Activated CD8-positive, alpha-beta T cell treated with anti-CD3 and anti-CD28 coated beads for 36 hours (primary cell): ENCODE measurements around the gene RBM5. TPM values are rescaled to one million over a fixed set of nuclear protein-coding genes. Genes with fewer than 3 reads are reported as not detected.

Source experiments
- ATAC-seq: fragments of 200-7000 bp; cut with Tn5 transposase; one replicate; pipeline ENCODE4 v1.10.0; 2021; ENCODE audit warnings: mild to moderate bottlenecking, moderate library complexity
- CTCF ChIA-PET: fragments of 350-600 bp; sonication (Branson Sonifier 250); formaldehyde crosslinking; loops from one replicate; lab custom pipeline; 2021; ENCODE audit warnings: antibody characterized with exemption; lab: Charles Lee
- POLR2A ChIA-PET: fragments of 350-600 bp; sonication (Branson Sonifier 250); formaldehyde crosslinking; loops from one replicate; lab custom pipeline; 2021; ENCODE audit warnings: antibody characterized with exemption; lab: Charles Lee
- DNase-seq: peaks from one replicate; pipeline ENCODE4 v3.0.0-alpha.2; 2020
- H3K27ac Mint-ChIP-seq: one replicate; pipeline ENCODE4 v1.8.0; 2021; ENCODE audit warnings: mild to moderate bottlenecking, mixed read lengths
- H3K27me3 Mint-ChIP-seq: one replicate; pipeline ENCODE4 v1.8.0; 2021; ENCODE audit warnings: mixed read lengths
- H3K36me3 Mint-ChIP-seq: one replicate; pipeline ENCODE4 v1.8.0; 2021; ENCODE audit warnings: low read depth, mixed read lengths
- H3K4me1 Mint-ChIP-seq: one replicate; pipeline ENCODE4 v1.8.0; 2021; ENCODE audit warnings: low read depth, mixed read lengths
- H3K4me3 Mint-ChIP-seq: one replicate; pipeline ENCODE4 v1.8.0; 2021; ENCODE audit warnings: mild to moderate bottlenecking, moderate library complexity, mixed read lengths
- H3K9me3 Mint-ChIP-seq: one replicate; pipeline ENCODE4 v1.8.0; 2021; ENCODE audit warnings: mixed read lengths
- intact Hi-C: fragments of 100-400 bp; cut with micrococcal nuclease; formaldehyde crosslinking; loops from one replicate; pipeline ENCODE4 v1.10.0; 2022
- total RNA-seq, 2 experiments: library from RNA; stranded (reverse); gene quantifications; one replicate each; pipeline ENCODE4 v1.2.3, GENCODE V29; 2021
- TF ChIP-seq, protein P1 (sequence below): fragments of 200-600 bp; IDR thresholded peaks from one replicate; pipeline ENCODE4 v1.8.0; 2022; ENCODE audit warnings: antibody characterized with exemption, mild to moderate bottlenecking

RBM5 gene
- total RNA-seq, 2 experiments from 2014 or later, result 103 to 106 TPM

DNA sequence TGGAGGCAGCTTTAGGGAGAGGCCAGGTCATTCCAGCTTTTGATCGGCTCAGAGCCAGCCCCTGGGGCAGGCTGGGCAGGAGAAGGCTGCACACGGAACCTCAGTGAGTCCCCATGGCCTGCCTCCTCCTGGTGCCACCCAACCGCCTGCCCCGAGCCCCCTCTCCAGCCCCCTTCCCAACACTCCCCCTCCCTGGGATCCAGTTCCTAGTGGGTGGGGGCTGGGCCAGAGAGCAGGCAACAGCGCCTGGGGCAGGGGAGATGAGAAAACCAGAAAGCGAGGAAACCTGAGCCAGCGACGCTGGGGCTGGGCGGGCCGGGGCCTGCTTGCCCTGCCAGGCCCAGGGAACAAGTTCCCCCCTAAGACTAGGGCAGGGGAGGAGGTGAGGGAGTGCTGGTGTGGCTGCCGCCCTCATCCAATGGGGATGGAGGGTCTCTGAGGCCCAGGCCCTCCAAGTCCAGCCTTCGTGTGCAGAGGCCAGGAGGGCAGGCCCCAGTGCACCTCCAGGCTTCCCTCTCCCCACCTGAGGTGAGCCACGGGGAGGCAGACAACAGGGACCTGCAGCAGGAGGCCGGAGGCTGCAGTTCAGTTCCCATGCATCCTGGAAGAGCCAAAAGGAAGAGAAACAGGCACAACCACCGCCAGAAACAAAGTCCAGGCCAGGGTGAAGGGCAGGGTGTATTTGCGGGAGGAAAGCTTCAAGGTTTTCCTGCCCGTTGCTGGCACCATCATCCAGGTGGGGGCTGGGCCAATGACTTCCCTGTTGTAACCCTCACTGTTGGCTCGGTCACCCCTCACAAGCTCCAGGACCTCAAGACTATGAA, 62.4 kb downstream of the RBM5 start:
- POLR2A ChIA-PET, result interaction anchor here (0.7 to 1.2 kb wide), 3 partner anchors 42 to 543 kb away, joined by 3 read pairs; no protein-coding TSS in a partner anchor
- Mint-ChIP-seq H3K36me3 (no peaks in the 10 kb centered on the region), H3K27me3 (peaks cover 20% of the 10 kb centered on the region), H3K4me3 (no peak overlapping the region), H3K4me1 (peaks cover 8% of the 10 kb centered on the region), H3K9me3 (no peaks in the 10 kb centered on the region), H3K27ac (no peak overlapping the region)
- CTCF ChIA-PET, result interaction anchor here (1.1 to 1.5 kb wide), 2 partner anchors 13 to 36 kb away, joined by 4 to 5 read pairs; no protein-coding TSS in a partner anchor
- TF ChIP-seq, protein P1, sequence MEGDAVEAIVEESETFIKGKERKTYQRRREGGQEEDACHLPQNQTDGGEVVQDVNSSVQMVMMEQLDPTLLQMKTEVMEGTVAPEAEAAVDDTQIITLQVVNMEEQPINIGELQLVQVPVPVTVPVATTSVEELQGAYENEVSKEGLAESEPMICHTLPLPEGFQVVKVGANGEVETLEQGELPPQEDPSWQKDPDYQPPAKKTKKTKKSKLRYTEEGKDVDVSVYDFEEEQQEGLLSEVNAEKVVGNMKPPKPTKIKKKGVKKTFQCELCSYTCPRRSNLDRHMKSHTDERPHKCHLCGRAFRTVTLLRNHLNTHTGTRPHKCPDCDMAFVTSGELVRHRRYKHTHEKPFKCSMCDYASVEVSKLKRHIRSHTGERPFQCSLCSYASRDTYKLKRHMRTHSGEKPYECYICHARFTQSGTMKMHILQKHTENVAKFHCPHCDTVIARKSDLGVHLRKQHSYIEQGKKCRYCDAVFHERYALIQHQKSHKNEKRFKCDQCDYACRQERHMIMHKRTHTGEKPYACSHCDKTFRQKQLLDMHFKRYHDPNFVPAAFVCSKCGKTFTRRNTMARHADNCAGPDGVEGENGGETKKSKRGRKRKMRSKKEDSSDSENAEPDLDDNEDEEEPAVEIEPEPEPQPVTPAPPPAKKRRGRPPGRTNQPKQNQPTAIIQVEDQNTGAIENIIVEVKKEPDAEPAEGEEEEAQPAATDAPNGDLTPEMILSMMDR, result no peak
- intact Hi-C loops, result no loop called here
- ATAC-seq (no peak), DNase-seq (no peak)

DNA sequence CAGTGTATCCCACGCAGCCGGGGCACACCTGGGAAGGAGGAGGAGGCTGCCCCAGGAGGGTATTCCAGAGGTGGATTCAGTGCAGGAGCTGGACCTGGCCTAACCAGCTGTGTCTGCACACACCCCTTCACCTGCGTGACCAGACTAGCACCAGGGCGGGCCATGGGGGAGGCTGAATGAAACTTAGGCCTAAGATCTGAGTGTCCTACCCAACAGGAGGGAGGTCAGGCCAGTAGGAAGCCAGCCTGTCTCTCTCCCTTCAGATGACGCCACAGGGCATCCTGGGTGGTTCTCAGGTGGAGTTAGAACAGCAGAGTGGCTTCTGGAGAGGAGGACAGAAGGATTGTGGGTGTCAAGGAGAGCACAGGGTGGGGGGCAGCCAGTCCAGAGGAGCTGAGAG, 63.0 kb downstream of the RBM5 start:
- DNase-seq (no peak), ATAC-seq (no peak)
- POLR2A ChIA-PET, result interaction anchor here (0.7 to 0.9 kb wide), 2 partner anchors 41 to 544 kb away, joined by 3 read pairs; no protein-coding TSS in a partner anchor
- peaks cover 24% of the 10 kb centered on the region for H3K27me3 Mint-ChIP-seq
- H3K9me3 Mint-ChIP-seq, result no peaks in the 10 kb centered on the region
- no peaks in the 10 kb centered on the region for H3K36me3 Mint-ChIP-seq
- H3K4me3 Mint-ChIP-seq, result no peak overlapping the region
- CTCF ChIA-PET, result interaction anchor here (1.5 kb wide), 1 partner anchor 12 kb away, joined by 4 read pairs; no protein-coding TSS in a partner anchor
- intact Hi-C loops, result no loop called here
- H3K4me1 Mint-ChIP-seq, result peaks cover 8% of the 10 kb centered on the region
- H3K27ac Mint-ChIP-seq, result no peak overlapping the region
- TF ChIP-seq, protein P1, result no peak

DNA sequence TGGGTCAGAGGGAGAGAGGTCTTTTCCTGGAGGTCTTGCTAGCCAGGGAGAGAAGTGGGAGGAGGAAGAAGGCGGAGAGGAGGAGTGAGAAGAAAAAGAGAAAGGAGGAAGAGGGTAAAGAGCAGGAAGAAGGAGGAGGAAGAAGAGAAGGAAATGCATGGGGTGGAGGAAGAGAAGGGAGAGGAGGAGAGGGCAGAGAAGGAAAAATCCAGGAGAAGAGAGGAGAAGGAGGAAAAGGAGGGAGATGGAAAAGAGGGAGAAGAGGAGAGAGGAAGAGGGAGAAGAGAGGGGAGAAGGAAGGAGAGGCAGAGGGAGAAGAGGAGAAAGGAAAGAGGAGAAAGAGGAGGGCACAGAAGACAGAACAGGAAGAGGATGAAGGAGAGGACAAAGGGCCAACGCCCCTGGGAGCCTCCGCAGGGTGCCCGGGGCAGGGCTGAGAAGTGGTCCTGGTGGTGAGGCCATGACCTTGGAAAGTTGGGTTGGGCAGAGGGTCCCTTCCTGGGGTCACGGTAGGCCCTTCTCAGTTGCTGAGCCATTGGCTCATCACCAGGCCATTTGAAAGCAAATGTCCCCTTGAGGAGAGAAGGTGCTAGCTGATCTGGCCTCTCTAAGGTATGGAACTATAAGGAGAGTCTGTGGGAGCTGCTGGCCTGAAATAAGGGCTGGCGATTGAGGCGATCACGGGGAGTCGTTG, 65.2 kb downstream of the RBM5 start:
- TF ChIP-seq, protein P1, result no peak
- intact Hi-C loops, result no loop called here
- Mint-ChIP-seq H3K27me3 (peaks cover 30% of the 10 kb centered on the region), H3K4me3 (peak overlapping the region; percentile 54), H3K9me3 (no peaks in the 10 kb centered on the region), H3K36me3 (no peaks in the 10 kb centered on the region), H3K4me1 (peaks cover 8% of the 10 kb centered on the region), H3K27ac (no peak overlapping the region)
- CTCF ChIA-PET, result interaction anchor here (0.6 to 0.8 kb wide), 2 partner anchors 34 to 41 kb away, joined by 3 to 5 read pairs; no protein-coding TSS in a partner anchor
- POLR2A ChIA-PET, result no interaction called here
- DNase-seq (no peak), ATAC-seq (no peak)

DNA sequence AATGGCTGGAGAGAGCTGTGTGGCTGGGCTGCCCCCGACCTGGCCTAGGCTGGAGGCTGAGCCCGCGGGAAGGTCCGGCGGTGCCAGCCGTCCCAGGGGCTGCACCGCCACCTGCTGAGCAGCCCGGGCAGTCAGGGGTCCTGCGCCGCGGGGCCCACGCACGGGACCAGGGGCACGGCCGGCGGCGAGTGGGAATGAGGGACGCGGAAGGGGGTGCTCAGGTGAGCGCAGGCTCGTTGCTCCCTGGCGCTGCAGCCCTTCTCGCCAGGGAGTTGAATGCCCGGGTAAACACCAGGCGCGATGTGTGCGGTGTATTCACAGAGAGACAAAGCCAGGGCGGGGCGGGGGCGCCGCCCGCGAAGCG, 65.7 kb downstream of the RBM5 start:
- CTCF ChIA-PET, result interaction anchor here (0.6 kb wide), 1 partner anchor 34 kb away, joined by 5 read pairs; no protein-coding TSS in a partner anchor
- DNase-seq (no peak), ATAC-seq (peak; percentile 25)
- Mint-ChIP-seq H3K27ac (no peak overlapping the region), H3K9me3 (no peaks in the 10 kb centered on the region), H3K4me1 (peaks cover 8% of the 10 kb centered on the region), H3K36me3 (no peaks in the 10 kb centered on the region), H3K27me3 (peaks cover 30% of the 10 kb centered on the region), H3K4me3 (peak overlapping the region; percentile 54)
- TF ChIP-seq, protein P1, result peak; percentile 42
- POLR2A ChIA-PET, result no interaction called here
- intact Hi-C loops, result no loop called here
